HepG2 (cell line): ENCODE data around the gene ZMYND10. TPM values are rescaled to one million over a fixed set of nuclear protein-coding genes. Genes with fewer than 3 reads are reported as not detected.
A peak's percentile ranks its signal among the peaks of the same experiment; 100 is the strongest.

Source experiments
- ARID3A ChIP-seq: IDR thresholded peaks from 2 replicates; pipeline ENCODE4 v1.6.1; 2012; ENCODE audit warnings: low read depth, low read length, improper control_type of control experiment
- ARID4A ChIP-seq: sonication (generic); formaldehyde crosslinking; IDR thresholded peaks from 2 replicates; pipeline ENCODE4 v1.5.0; 2020; ENCODE audit warnings: mild to moderate bottlenecking, missing genetic modification reagents, borderline replicate concordance
- DPF2 ChIP-seq: sonication (generic); formaldehyde crosslinking; IDR thresholded peaks from 2 replicates; pipeline ENCODE4 v1.4.0; 2020; ENCODE audit warnings: mild to moderate bottlenecking, low read depth, missing genetic modification reagents, borderline replicate concordance
- FOXC1 ChIP-seq: sonication (generic); formaldehyde crosslinking; IDR thresholded peaks from 2 replicates; pipeline ENCODE4 v1.8.0; 2022; ENCODE audit warnings: mild to moderate bottlenecking, missing genetic modification reagents, borderline replicate concordance
- GTF3A ChIP-seq: sonication (generic); formaldehyde crosslinking; conservative IDR thresholded peaks from 2 replicates; pipeline ENCODE4 v1.4.0; 2020; ENCODE audit warnings: mild to moderate bottlenecking, missing genetic modification reagents
- HOMEZ ChIP-seq: IDR thresholded peaks from 2 replicates; pipeline ENCODE4 v1.6.1; 2016; ENCODE audit warnings: low read depth
- KMT2A ChIP-seq: sonication (generic); formaldehyde crosslinking; IDR thresholded peaks from 2 replicates; pipeline ENCODE4 v1.4.0; 2020; ENCODE audit warnings: missing genetic modification reagents
- MIXL1 ChIP-seq: IDR thresholded peaks from 2 replicates; pipeline ENCODE4 v1.6.1; 2016
- MXD3 ChIP-seq: IDR thresholded peaks from 2 replicates; pipeline ENCODE4 v1.6.1; 2016; ENCODE audit warnings: mild to moderate bottlenecking, missing biosample characterization, missing genetic modification reagents
- ZBTB25 ChIP-seq: IDR thresholded peaks from 2 replicates; pipeline ENCODE4 v1.6.1; 2018; ENCODE audit warnings: missing genetic modification reagents
- ZNF143 ChIP-seq: sonication (generic); formaldehyde crosslinking; IDR thresholded peaks from 2 replicates; pipeline ENCODE4 v1.4.0; 2020; ENCODE audit warnings: missing genetic modification reagents
- polyA plus RNA-seq, 8 experiments: library from polyadenylated mRNA; depleted of rRNA in 3 of 8; stranded (reverse) in 7 of 8; unstranded in 1 of 8; fragments of >200 nt; fragmentation: Illumina TruSeq in 4 of 8; extraction: Trizol in 4 of 8; gene quantifications; 2 replicates each; pipeline versions ENCODE4 v1.2.1 to v1.2.3, GENCODE V29; 2011 to 2016; ENCODE audit warnings: low read depth in 4 of 8, missing spikeins in 1 of 8, mixed read lengths in 1 of 8; ENCODE audit not compliant: insufficient read depth in 1 of 8
- total RNA-seq, 5 experiments: library from RNA; depleted of rRNA; stranded (reverse); fragments of >200 nt; fragmentation: Illumina TruSeq; extraction: Trizol; gene quantifications; 2 replicates each; pipeline ENCODE4 v1.2.3, GENCODE V29; 2016; ENCODE audit warnings: low read depth in 1 of 5
- TF ChIP-seq, protein P1 (sequence below): sonication (generic); formaldehyde crosslinking; IDR thresholded peaks from 2 replicates; pipeline ENCODE4 v1.5.1; 2020; ENCODE audit warnings: mild to moderate bottlenecking, missing genetic modification reagents, moderate library complexity

The ZMYND10 gene
- total and polyA plus RNA-seq, 2 of the 13 experiments (the other 11 are each of a cell fraction or from before 2014, with no cell fraction given) = 0.60 to 0.74 TPM

- TF ChIP-seq MXD3 (peak; percentile 44; the same call in 1 of the 2 replicates), KMT2A (CRISPR knock-in tag) (no peak), DPF2 (CRISPR knock-in tag) (peak; percentile 60; the same call in 1 of the 2 replicates), FOXC1 (CRISPR knock-in tag) (0 out of 2 replicates have a peak, but pooled peaks have one; percentile 50), ZNF143 (CRISPR knock-in tag) (peak; percentile 60; the same call in 1 of the 2 replicates), GTF3A (CRISPR knock-in tag) (0 out of 2 replicates have a peak, but pooled peaks have one; percentile 73), HOMEZ (no peak; the same call in 1 of the 2 replicates), ZBTB25 (CRISPR knock-in tag) (no peak), MIXL1 (CRISPR knock-in tag) (no peak), ARID4A (peak; percentile 64; the same call in 1 of the 2 replicates), ARID3A (peak; percentile 65; the same call in 1 of the 2 replicates)
- TF ChIP-seq, protein P1, sequence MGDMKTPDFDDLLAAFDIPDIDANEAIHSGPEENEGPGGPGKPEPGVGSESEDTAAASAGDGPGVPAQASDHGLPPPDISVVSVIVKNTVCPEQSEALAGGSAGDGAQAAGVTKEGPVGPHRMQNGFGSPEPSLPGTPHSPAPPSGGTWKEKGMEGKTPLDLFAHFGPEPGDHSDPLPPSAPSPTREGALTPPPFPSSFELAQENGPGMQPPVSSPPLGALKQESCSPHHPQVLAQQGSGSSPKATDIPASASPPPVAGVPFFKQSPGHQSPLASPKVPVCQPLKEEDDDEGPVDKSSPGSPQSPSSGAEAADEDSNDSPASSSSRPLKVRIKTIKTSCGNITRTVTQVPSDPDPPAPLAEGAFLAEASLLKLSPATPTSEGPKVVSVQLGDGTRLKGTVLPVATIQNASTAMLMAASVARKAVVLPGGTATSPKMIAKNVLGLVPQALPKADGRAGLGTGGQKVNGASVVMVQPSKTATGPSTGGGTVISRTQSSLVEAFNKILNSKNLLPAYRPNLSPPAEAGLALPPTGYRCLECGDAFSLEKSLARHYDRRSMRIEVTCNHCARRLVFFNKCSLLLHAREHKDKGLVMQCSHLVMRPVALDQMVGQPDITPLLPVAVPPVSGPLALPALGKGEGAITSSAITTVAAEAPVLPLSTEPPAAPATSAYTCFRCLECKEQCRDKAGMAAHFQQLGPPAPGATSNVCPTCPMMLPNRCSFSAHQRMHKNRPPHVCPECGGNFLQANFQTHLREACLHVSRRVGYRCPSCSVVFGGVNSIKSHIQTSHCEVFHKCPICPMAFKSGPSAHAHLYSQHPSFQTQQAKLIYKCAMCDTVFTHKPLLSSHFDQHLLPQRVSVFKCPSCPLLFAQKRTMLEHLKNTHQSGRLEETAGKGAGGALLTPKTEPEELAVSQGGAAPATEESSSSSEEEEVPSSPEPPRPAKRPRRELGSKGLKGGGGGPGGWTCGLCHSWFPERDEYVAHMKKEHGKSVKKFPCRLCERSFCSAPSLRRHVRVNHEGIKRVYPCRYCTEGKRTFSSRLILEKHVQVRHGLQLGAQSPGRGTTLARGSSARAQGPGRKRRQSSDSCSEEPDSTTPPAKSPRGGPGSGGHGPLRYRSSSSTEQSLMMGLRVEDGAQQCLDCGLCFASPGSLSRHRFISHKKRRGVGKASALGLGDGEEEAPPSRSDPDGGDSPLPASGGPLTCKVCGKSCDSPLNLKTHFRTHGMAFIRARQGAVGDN (CRISPR knock-in tag) = peak; percentile 75
These were observed 21.0 kb downstream of the ZMYND10 start (continued) for GRCh38 chr3:50324351-50325112.
